Loucy (cell line): ENCODE results near the gene BBLN.

Source experiments
- EZH2phosphoT487 ChIP-seq: fragments of 200-600 bp; IDR thresholded peaks from 2 replicates; pipeline ENCODE4 v1.6.1; 2018; ENCODE audit warnings: antibody characterized with exemption, mild to moderate bottlenecking, moderate library complexity, borderline replicate concordance
- TF ChIP-seq, protein P1 (sequence below): fragments of 200-600 bp; sonication (generic); conservative IDR thresholded peaks from 2 replicates; pipeline ENCODE4 v1.5.1; 2014; ENCODE audit warnings: mild to moderate bottlenecking, antibody characterized with exemption, low read length

DNA sequence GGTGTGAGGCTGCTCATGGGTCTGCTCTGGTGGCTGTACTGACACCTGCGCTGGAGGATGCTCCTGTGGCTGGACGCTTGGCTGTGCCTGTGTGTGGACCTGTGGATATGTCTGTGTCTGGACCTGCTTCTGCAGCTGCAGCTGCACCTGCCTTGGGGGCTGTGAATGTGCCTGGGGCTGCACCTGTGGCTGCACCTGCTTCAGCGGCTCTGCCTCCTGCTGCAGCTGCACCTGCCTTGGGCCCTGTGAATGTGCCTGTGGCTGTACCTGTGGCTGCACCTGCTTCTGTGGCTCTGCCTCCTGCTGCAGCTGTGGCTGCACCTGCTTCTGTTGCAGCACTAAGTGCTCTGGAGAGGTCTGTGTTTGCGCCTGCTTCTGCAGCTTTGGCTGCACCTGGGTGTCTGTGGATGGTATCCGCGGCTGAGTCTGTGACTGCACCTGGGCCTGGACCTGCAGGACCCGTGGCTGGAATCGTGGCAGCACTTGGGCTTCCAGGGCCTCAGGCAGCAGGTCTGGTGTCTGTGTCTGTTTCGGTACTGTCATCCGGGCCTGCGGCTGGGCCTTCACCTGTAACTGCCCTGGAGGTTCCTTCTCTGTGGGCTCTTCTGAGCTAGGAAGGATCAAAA, 18.9 kb downstream of the BBLN start:
- TF ChIP-seq, protein P1, sequence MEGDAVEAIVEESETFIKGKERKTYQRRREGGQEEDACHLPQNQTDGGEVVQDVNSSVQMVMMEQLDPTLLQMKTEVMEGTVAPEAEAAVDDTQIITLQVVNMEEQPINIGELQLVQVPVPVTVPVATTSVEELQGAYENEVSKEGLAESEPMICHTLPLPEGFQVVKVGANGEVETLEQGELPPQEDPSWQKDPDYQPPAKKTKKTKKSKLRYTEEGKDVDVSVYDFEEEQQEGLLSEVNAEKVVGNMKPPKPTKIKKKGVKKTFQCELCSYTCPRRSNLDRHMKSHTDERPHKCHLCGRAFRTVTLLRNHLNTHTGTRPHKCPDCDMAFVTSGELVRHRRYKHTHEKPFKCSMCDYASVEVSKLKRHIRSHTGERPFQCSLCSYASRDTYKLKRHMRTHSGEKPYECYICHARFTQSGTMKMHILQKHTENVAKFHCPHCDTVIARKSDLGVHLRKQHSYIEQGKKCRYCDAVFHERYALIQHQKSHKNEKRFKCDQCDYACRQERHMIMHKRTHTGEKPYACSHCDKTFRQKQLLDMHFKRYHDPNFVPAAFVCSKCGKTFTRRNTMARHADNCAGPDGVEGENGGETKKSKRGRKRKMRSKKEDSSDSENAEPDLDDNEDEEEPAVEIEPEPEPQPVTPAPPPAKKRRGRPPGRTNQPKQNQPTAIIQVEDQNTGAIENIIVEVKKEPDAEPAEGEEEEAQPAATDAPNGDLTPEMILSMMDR = no peak
- TF ChIP-seq EZH2phosphoT487 = no peak
